Measurements from ENCODE around the gene SELENOP. TPM values are rescaled to one million over a fixed set of nuclear protein-coding genes. Genes with fewer than 3 reads are reported as not detected.
A peak's percentile ranks its signal among the peaks of the same experiment; 100 is the strongest.

Gene SELENOP
- total RNA-seq, 1 donor = 58.1 TPM

GRCh38 chr5:42791151-42791550 is 20.5 kb downstream of the SELENOP start:
- TF ChIP-seq CTCF (IDR thresholded peaks at IDR 0.05; ENCODE audit: insufficient read depth, low read length) = no peak
- DNase-seq (ENCODE audit: low read depth) = peak; percentile 10

GRCh38 chr5:42787845-42788244 is 23.8 kb downstream of the SELENOP start:
- no peak for TF ChIP-seq CTCF (IDR thresholded peaks at IDR 0.05; ENCODE audit: insufficient read depth, low read length)
- no peak for DNase-seq (ENCODE audit: low read depth)
- no peak overlapping the region for H3K4me3 ChIP-seq (ENCODE audit: low read depth, low read length)

More at GRCh38 chr5:42791151-42791550, 20.5 kb downstream of the SELENOP start:
- no peak overlapping the region for H3K4me3 ChIP-seq (ENCODE audit: low read depth, low read length)

- no peak overlapping the region for H3K4me3 ChIP-seq (ENCODE audit: low read depth, low read length)
- DNase-seq (ENCODE audit: low read depth) = no peak
- no peak for TF ChIP-seq CTCF (IDR thresholded peaks at IDR 0.05; ENCODE audit: insufficient read depth, low read length)
Observed at GRCh38 chr5:42787073-42787472, 24.6 kb downstream of the SELENOP start.

- no peak overlapping the region for H3K4me3 ChIP-seq (ENCODE audit: low read depth, low read length)
- TF ChIP-seq CTCF (IDR thresholded peaks at IDR 0.05; ENCODE audit: insufficient read depth, low read length) = no peak
Observed at GRCh38 chr5:42785756-42786155, 25.9 kb downstream of the SELENOP start.

GRCh38 chr5:42784132-42784531 is 27.6 kb downstream of the SELENOP start:
- no peak for TF ChIP-seq CTCF (IDR thresholded peaks at IDR 0.05; ENCODE audit: insufficient read depth, low read length)

More at GRCh38 chr5:42785756-42786155, 25.9 kb downstream of the SELENOP start:
- DNase-seq (ENCODE audit: low read depth) = no peak

GRCh38 chr5:42781584-42781983 is 30.1 kb downstream of the SELENOP start:
- TF ChIP-seq CTCF (IDR thresholded peaks at IDR 0.05; ENCODE audit: insufficient read depth, low read length) = no peak
- DNase-seq (ENCODE audit: low read depth) = no peak
- H3K4me3 ChIP-seq (ENCODE audit: low read depth, low read length) = no peak overlapping the region

More at GRCh38 chr5:42784132-42784531, 27.6 kb downstream of the SELENOP start:
- DNase-seq (ENCODE audit: low read depth) = no peak
- no peak overlapping the region for H3K4me3 ChIP-seq (ENCODE audit: low read depth, low read length)

- no peak for TF ChIP-seq CTCF (IDR thresholded peaks at IDR 0.05; ENCODE audit: insufficient read depth, low read length)
- no peak for DNase-seq (ENCODE audit: low read depth)
- no peak overlapping the region for H3K4me3 ChIP-seq (ENCODE audit: low read depth, low read length)
Observed at GRCh38 chr5:42779083-42779482, 32.6 kb downstream of the SELENOP start.

All from fibroblast of the aortic adventitia (primary cell).